Osteocyte (in vitro differentiated cells): ENCODE results near the gene HTR3D. TPM values are rescaled to one million over a fixed set of nuclear protein-coding genes. Genes with fewer than 3 reads are reported as not detected.
"Not testable (repeated sequence)": the region's sequence is repeated elsewhere in the genome, so short reads cannot be mapped to it uniquely, and the experiment has no call there.

Source experiments
- DNase-seq: peaks from one replicate; pipeline ENCODE4 v3.0.0; 2021; ENCODE audit warnings: mixed read lengths; ENCODE audit not compliant: unreplicated experiment; ENCODE audit errors: extremely low spot score
- H3K27ac Mint-ChIP-seq: one replicate; pipeline ENCODE4 v1.8.0; 2021; ENCODE audit warnings: mild to moderate bottlenecking, mixed read lengths; ENCODE audit not compliant: unreplicated experiment
- H3K27me3 Mint-ChIP-seq: one replicate; pipeline ENCODE4 v1.8.0; 2021; ENCODE audit warnings: mixed read lengths; ENCODE audit not compliant: unreplicated experiment
- H3K36me3 Mint-ChIP-seq: one replicate; pipeline ENCODE4 v1.8.0; 2021; ENCODE audit warnings: mixed read lengths; ENCODE audit not compliant: unreplicated experiment
- H3K4me1 Mint-ChIP-seq: one replicate; pipeline ENCODE4 v1.8.0; 2021; ENCODE audit warnings: mixed read lengths; ENCODE audit not compliant: unreplicated experiment
- H3K4me3 Mint-ChIP-seq: one replicate; pipeline ENCODE4 v1.8.0; 2021; ENCODE audit warnings: mild to moderate bottlenecking, moderate library complexity, mixed read lengths; ENCODE audit not compliant: unreplicated experiment
- H3K9me3 Mint-ChIP-seq: one replicate; pipeline ENCODE4 v1.8.0; 2021; ENCODE audit warnings: mixed read lengths; ENCODE audit not compliant: unreplicated experiment
- CTCF ChIP-seq: fragments of 200-600 bp; sonication (generic); IDR thresholded peaks from 2 replicates; pipeline ENCODE4 v1.5.0; 2021; ENCODE audit warnings: antibody characterized with exemption, mild to moderate bottlenecking, moderate library complexity
- total RNA-seq: library from RNA; stranded (reverse); gene quantifications from 2 replicates; pipeline ENCODE4 v1.2.1, GENCODE V29; 2021

The HTR3D gene
- total RNA-seq, 1 donor from 2014 or later, result not detected

GRCh38 chr3:184003187-184003967, 28.2 kb upstream of the HTR3D start:
- Mint-ChIP-seq H3K27me3 (no peaks in the 10 kb centered on the region), H3K4me3 (no peak overlapping the region), H3K27ac (no peak overlapping the region), H3K9me3 (no peaks in the 10 kb centered on the region), H3K4me1 (peaks cover 9% of the 10 kb centered on the region), H3K36me3 (peaks cover 23% of the 10 kb centered on the region)
- no peak for DNase-seq
- TF ChIP-seq CTCF, result no peak

GRCh38 chr3:184004476-184004875, 27.1 kb upstream of the HTR3D start:
- Mint-ChIP-seq H3K27ac (no peak overlapping the region), H3K9me3 (no peaks in the 10 kb centered on the region), H3K36me3 (peaks cover 20% of the 10 kb centered on the region), H3K4me3 (no peak overlapping the region), H3K27me3 (no peaks in the 10 kb centered on the region), H3K4me1 (peaks cover 9% of the 10 kb centered on the region)
- DNase-seq, result no peak
- TF ChIP-seq CTCF, result no peak

GRCh38 chr3:184005941-184006507, 25.5 kb upstream of the HTR3D start:
- H3K36me3 Mint-ChIP-seq, result peaks cover 24% of the 10 kb centered on the region
- H3K9me3 Mint-ChIP-seq, result no peaks in the 10 kb centered on the region
- peaks cover 9% of the 10 kb centered on the region for H3K4me1 Mint-ChIP-seq
- H3K27me3 Mint-ChIP-seq, result no peaks in the 10 kb centered on the region
- TF ChIP-seq CTCF, result no peak
- H3K4me3 Mint-ChIP-seq, result no peak overlapping the region
- H3K27ac Mint-ChIP-seq, result no peak overlapping the region
- no peak for DNase-seq

- not testable (repeated sequence) for H3K27me3 Mint-ChIP-seq, H3K4me3 Mint-ChIP-seq, H3K9me3 Mint-ChIP-seq, H3K27ac Mint-ChIP-seq, DNase-seq, H3K4me1 Mint-ChIP-seq
- peaks cover 30% of the 10 kb centered on the region for H3K36me3 Mint-ChIP-seq
Measured at GRCh38 chr3:184007143-184007813, 24.3 kb upstream of the HTR3D start.

GRCh38 chr3:184008161-184008560, 23.4 kb upstream of the HTR3D start:
- peaks cover 9% of the 10 kb centered on the region for H3K4me1 Mint-ChIP-seq
- H3K4me3 Mint-ChIP-seq, result no peak overlapping the region
- no peak for DNase-seq
- H3K27ac Mint-ChIP-seq, result no peak overlapping the region
- no peaks in the 10 kb centered on the region for H3K27me3 Mint-ChIP-seq
- no peak for TF ChIP-seq CTCF
- H3K36me3 Mint-ChIP-seq, result peaks cover 33% of the 10 kb centered on the region
- no peaks in the 10 kb centered on the region for H3K9me3 Mint-ChIP-seq
